Smooth muscle cell (in vitro differentiated cells): ENCODE measurements around the gene NSA2. TPM values are rescaled to one million over a fixed set of nuclear protein-coding genes. Genes with fewer than 3 reads are reported as not detected.

Experiments used
- DNase-seq: peaks from one replicate; lab custom pipeline; 2025; ENCODE audit not compliant: unreplicated experiment; lab: John Stamatoyannopoulos, UW
- H2AFZ ChIP-seq: fragments of 200-600 bp; sonication (generic); 2 replicates; pipeline ENCODE4 v1.6.0; 2016; ENCODE audit warnings: antibody characterized with exemption, low read depth, mild to moderate bottlenecking
- H3F3A ChIP-seq: fragments of 200-600 bp; sonication (generic); 2 replicates; pipeline ENCODE4 v1.6.0; 2017; ENCODE audit warnings: antibody characterized with exemption, low read depth
- H3K27ac ChIP-seq: fragments of 200-600 bp; sonication (generic); 2 replicates; pipeline ENCODE4 v1.5.1; 2016; ENCODE audit warnings: low read depth, mild to moderate bottlenecking
- H3K27me3 ChIP-seq: fragments of 200-600 bp; sonication (generic); 2 replicates; pipeline ENCODE4 v1.6.1; 2016; ENCODE audit warnings: low read depth, mild to moderate bottlenecking
- H3K36me3 ChIP-seq: fragments of 200-600 bp; sonication (generic); 2 replicates; pipeline ENCODE4 v1.5.1; 2016; ENCODE audit warnings: low read depth
- H3K4me1 ChIP-seq: fragments of 200-600 bp; sonication (generic); 2 replicates; pipeline ENCODE4 v1.5.1; 2016; ENCODE audit warnings: low read depth
- H3K4me2 ChIP-seq: fragments of 200-600 bp; sonication (generic); 2 replicates; pipeline ENCODE4 v1.6.0; 2016; ENCODE audit warnings: mild to moderate bottlenecking
- H3K4me3 ChIP-seq: fragments of 200-600 bp; sonication (generic); 2 replicates; pipeline ENCODE4 v1.5.1; 2016; ENCODE audit warnings: mild to moderate bottlenecking
- H3K79me2 ChIP-seq: fragments of 200-600 bp; sonication (generic); 2 replicates; pipeline ENCODE4 v1.6.0; 2016; ENCODE audit warnings: low read depth, mild to moderate bottlenecking
- H3K9ac ChIP-seq: fragments of 200-600 bp; sonication (generic); 2 replicates; pipeline ENCODE4 v1.6.0; 2016; ENCODE audit warnings: low read depth
- H3K9me3 ChIP-seq: fragments of 200-600 bp; sonication (generic); replicated peaks from 2 replicates; pipeline ENCODE4 v1.5.1; 2016; ENCODE audit warnings: low read depth
- H4K20me1 ChIP-seq: fragments of 200-600 bp; sonication (generic); 2 replicates; pipeline ENCODE4 v1.6.0; 2016; ENCODE audit warnings: low read depth
- CTCF ChIP-seq: fragments of 200-600 bp; sonication (generic); IDR thresholded peaks from 2 replicates; pipeline ENCODE4 v1.5.1; 2017; ENCODE audit warnings: borderline replicate concordance, mild to moderate bottlenecking, antibody characterized with exemption; ENCODE audit not compliant: insufficient read depth, poor library complexity, severe bottlenecking
- WGBS: methylation state at CpG from one replicate; pipeline ENCODE4 v1.1.7; 2016; ENCODE audit warnings: low lambda C conversion rate; 5-methylcytosine and 5-hydroxymethylcytosine counted together
- polyA plus RNA-seq: library from polyadenylated mRNA; unstranded; fragments of >200 nt; fragmentation: Nextera tagmentation; extraction: Ambion mirVana; gene quantifications from 2 replicates; pipeline ENCODE4 v1.2.1, GENCODE V29; 2016
- small RNA-seq: library from RNA; depleted of rRNA; stranded (forward); fragments of <200 nt; gene quantifications from one replicate; pipeline ENCODE3, GENCODE V24; 2014
- total RNA-seq: library from RNA; depleted of rRNA; stranded (reverse); fragments of >200 nt; gene quantifications from 2 replicates; pipeline ENCODE4 v1.2.3, GENCODE V29; 2014

NSA2 gene
- total and polyA plus RNA-seq, 2 experiments from 2014 or later: 43.6 to 65.2 TPM

- WGBS: 93% methylated on average over 1 of the region's 1 CpG
- DNase-seq: no peak
- H3K4me2 ChIP-seq: no peak overlapping the region
- no peak overlapping the region for H3K27ac ChIP-seq
- no peaks in the 10 kb centered on the region for H3K4me1 ChIP-seq
- no peak overlapping the region for H2AFZ ChIP-seq
- no peaks in the 10 kb centered on the region for H3K9me3 ChIP-seq
- H3K9ac ChIP-seq: no peak overlapping the region
- H3K36me3 ChIP-seq: no peaks in the 10 kb centered on the region
- H3K4me3 ChIP-seq: no peak overlapping the region
- TF ChIP-seq CTCF: no peak
- H3F3A ChIP-seq: no peaks in the 10 kb centered on the region
- no peaks in the 10 kb centered on the region for H4K20me1 ChIP-seq
- no peaks in the 10 kb centered on the region for H3K27me3 ChIP-seq
- H3K79me2 ChIP-seq: no peaks in the 10 kb centered on the region
These were observed 55.2 kb downstream of the NSA2 start for GRCh38 chr5:74822288-74822687.

- WGBS: 94% methylated on average over 7 of the region's 7 CpGs
- Histone ChIP-seq H2AFZ (no peak overlapping the region), H3F3A (no peaks in the 10 kb centered on the region), H3K27ac (no peak overlapping the region), H3K4me1 (no peaks in the 10 kb centered on the region), H4K20me1 (no peaks in the 10 kb centered on the region), H3K9me3 (no peaks in the 10 kb centered on the region), H3K4me3 (no peak overlapping the region), H3K79me2 (no peaks in the 10 kb centered on the region), H3K9ac (no peak overlapping the region), H3K4me2 (no peak overlapping the region), H3K27me3 (no peaks in the 10 kb centered on the region), H3K36me3 (no peaks in the 10 kb centered on the region)
- no peak for TF ChIP-seq CTCF
- no peak for DNase-seq
These were observed 62.4 kb downstream of the NSA2 start for GRCh38 chr5:74829413-74829812.

Small RNA genes within 50 kb of the gene (small RNA-seq; reads per million reads assigned to genes)
- not detected for gene RNU6-658P

Other genes with a start within 250 kb of the NSA2 start
- 110 and 117 TPM in 2 replicates for gene ENC1, start 126.5 kb upstream of the NSA2 start, total RNA-seq
- 17.4 and 73.4 TPM in 2 replicates for gene ENC1, start 126.5 kb upstream of the NSA2 start, polyA plus RNA-seq
- gene HEXB, start 82.0 kb upstream of the NSA2 start, total RNA-seq: 109 and 111 TPM in 2 replicates
- gene HEXB, start 82.0 kb upstream of the NSA2 start, polyA plus RNA-seq: 102 and 108 TPM in 2 replicates
- gene GFM2, start 132 bp upstream of the NSA2 start, total RNA-seq: 46.7 and 53.7 TPM in 2 replicates
- gene GFM2, start 132 bp upstream of the NSA2 start, polyA plus RNA-seq: 18.6 and 22.9 TPM in 2 replicates
- gene FAM169A, start 99.1 kb downstream of the NSA2 start, total RNA-seq: 4.0 and 7.5 TPM in 2 replicates
- gene FAM169A, start 99.1 kb downstream of the NSA2 start, polyA plus RNA-seq: 0.70 and 1.0 TPM in 2 replicates